Breast epithelium (tissue), 3 donors: ENCODE results near the gene SPATC1L.

Source experiments
- POLR2A ChIP-seq: fragments of 450-650 bp; IDR thresholded peaks from one replicate; pipeline ENCODE4 v1.6.1; 2016; ENCODE audit warnings: antibody characterized with exemption, mild to moderate bottlenecking, moderate library complexity
- POLR2AphosphoS5 ChIP-seq, 3 donors: sonication (generic); formaldehyde crosslinking; IDR thresholded peaks; one replicate each; pipeline ENCODE4 v1.6.1; 2017; ENCODE audit warnings: antibody characterized with exemption in 3 of 3
- TF ChIP-seq, protein P1 (sequence below), 3 donors: fragments of 450-650 bp; IDR thresholded peaks; one replicate each; pipeline ENCODE4 v1.5.1; 2016 to 2017; ENCODE audit warnings: antibody characterized with exemption in 3 of 3, mild to moderate bottlenecking in 3 of 3, moderate library complexity in 3 of 3

DNA sequence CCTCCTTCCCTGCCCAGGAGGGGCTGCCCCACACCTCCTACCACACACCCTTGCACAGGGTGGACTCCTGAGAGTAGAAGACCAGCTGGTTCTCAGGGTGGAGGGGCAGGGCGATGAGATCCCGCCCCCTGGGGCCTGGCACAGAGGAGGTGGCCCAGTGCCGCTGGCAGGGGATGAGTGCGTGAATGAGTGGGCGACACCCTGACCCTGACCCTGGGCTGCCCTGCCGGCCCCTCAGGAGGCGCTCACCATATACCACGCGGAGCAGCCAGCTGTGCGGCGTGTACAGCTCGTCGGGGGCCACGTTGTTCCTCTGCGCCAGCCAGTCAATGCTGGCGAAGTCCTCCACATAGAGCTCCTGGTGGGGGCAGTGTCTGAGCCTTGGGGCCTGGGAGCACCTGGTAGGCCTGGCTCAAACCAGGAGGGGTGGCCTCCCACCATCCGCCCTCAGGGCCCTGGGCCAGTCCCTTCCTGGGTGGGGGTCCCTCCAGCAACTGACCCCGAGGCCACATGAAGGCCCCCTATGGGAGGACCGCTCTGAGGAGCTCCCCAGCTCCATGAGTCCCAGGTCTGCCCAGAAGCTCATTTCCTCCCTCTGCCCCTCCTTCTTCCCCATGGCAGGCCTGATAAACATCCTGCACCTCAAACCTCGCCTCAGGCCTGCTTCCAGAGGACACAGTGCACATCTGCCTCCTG is 31.3 kb upstream of the SPATC1L start:
- TF ChIP-seq, protein P1, sequence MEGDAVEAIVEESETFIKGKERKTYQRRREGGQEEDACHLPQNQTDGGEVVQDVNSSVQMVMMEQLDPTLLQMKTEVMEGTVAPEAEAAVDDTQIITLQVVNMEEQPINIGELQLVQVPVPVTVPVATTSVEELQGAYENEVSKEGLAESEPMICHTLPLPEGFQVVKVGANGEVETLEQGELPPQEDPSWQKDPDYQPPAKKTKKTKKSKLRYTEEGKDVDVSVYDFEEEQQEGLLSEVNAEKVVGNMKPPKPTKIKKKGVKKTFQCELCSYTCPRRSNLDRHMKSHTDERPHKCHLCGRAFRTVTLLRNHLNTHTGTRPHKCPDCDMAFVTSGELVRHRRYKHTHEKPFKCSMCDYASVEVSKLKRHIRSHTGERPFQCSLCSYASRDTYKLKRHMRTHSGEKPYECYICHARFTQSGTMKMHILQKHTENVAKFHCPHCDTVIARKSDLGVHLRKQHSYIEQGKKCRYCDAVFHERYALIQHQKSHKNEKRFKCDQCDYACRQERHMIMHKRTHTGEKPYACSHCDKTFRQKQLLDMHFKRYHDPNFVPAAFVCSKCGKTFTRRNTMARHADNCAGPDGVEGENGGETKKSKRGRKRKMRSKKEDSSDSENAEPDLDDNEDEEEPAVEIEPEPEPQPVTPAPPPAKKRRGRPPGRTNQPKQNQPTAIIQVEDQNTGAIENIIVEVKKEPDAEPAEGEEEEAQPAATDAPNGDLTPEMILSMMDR (IDR thresholded peaks at IDR 0.05) = no peak
- TF ChIP-seq POLR2A (no peak), POLR2AphosphoS5 (IDR thresholded peaks at IDR 0.05) (no peak)
